H9 (cell line): ENCODE data around the gene PTCH1. TPM values are rescaled to one million over a fixed set of nuclear protein-coding genes. Genes with fewer than 3 reads are reported as not detected.
A peak's percentile ranks its signal among the peaks of the same experiment; 100 is the strongest.

Experiments used
- DNase-seq: peaks from one replicate; pipeline ENCODE4 v3.0.0-alpha.2; 2017
- H2AFZ ChIP-seq: one replicate; pipeline ENCODE4 v1.6.1; 2013; ENCODE audit warnings: mild to moderate bottlenecking, low read length, control low read depth, moderate library complexity
- H2AK5ac ChIP-seq: 2 replicates; pipeline ENCODE4 v1.6.1; 2013; ENCODE audit warnings: low read length, control low read depth, mixed read lengths; ENCODE audit not compliant: insufficient read length
- H2BK120ac ChIP-seq: one replicate; pipeline ENCODE4 v1.6.1; 2013; ENCODE audit warnings: low read depth, mild to moderate bottlenecking, low read length, control low read depth, inconsistent platforms; ENCODE audit not compliant: poor library complexity, severe bottlenecking
- H2BK12ac ChIP-seq: 2 replicates; pipeline ENCODE4 v1.6.1; 2013; ENCODE audit warnings: low read length, control low read depth, mixed read lengths, low read depth; ENCODE audit not compliant: insufficient read length
- H2BK15ac ChIP-seq: 2 replicates; pipeline ENCODE4 v1.6.1; 2013; ENCODE audit warnings: low read depth, low read length, control low read depth
- H2BK20ac ChIP-seq: one replicate; pipeline ENCODE4 v1.6.1; 2013; ENCODE audit warnings: low read depth, mild to moderate bottlenecking, low read length, control low read depth, inconsistent platforms; ENCODE audit not compliant: poor library complexity, severe bottlenecking
- H2BK5ac ChIP-seq: 2 replicates; pipeline ENCODE4 v1.6.1; 2013; ENCODE audit warnings: low read length, control low read depth, mixed read lengths; ENCODE audit not compliant: insufficient read length
- H3K14ac ChIP-seq: 2 replicates; pipeline ENCODE4 v1.6.1; 2013; ENCODE audit warnings: low read length, control low read depth; ENCODE audit not compliant: insufficient read depth
- H3K18ac ChIP-seq: 2 replicates; pipeline ENCODE4 v1.6.1; 2013; ENCODE audit warnings: low read depth, mild to moderate bottlenecking, mixed read lengths, low read length, control low read depth; ENCODE audit not compliant: insufficient read length
- H3K23ac ChIP-seq: 2 replicates; pipeline ENCODE4 v1.6.1; 2013; ENCODE audit warnings: low read length, control low read depth, mixed read lengths, low read depth; ENCODE audit not compliant: insufficient read length
- H3K23me2 ChIP-seq: 2 replicates; pipeline ENCODE4 v1.6.1; 2013; ENCODE audit warnings: low read depth, mild to moderate bottlenecking, mixed read lengths, low read length, control low read depth; ENCODE audit not compliant: insufficient read length, poor library complexity, severe bottlenecking
- H3K27ac ChIP-seq: 2 replicates; pipeline ENCODE4 v1.5.1; 2013; ENCODE audit warnings: low read length, control low read depth, mixed read lengths, low read depth; ENCODE audit not compliant: insufficient read length
- H3K27me3 ChIP-seq: 2 replicates; pipeline ENCODE4 v1.6.1; 2013; ENCODE audit warnings: low read length, control low read depth, inconsistent platforms; ENCODE audit not compliant: insufficient read depth
- H3K4ac ChIP-seq: 2 replicates; pipeline ENCODE4 v1.6.1; 2013; ENCODE audit warnings: low read depth, mild to moderate bottlenecking, control low read depth, inconsistent platforms, low read length, moderate library complexity
- H3K4me1 ChIP-seq: 2 replicates; pipeline ENCODE4 v1.6.1; 2013; ENCODE audit warnings: low read length, control low read depth, inconsistent platforms; ENCODE audit not compliant: insufficient read depth
- H3K4me2 ChIP-seq: 2 replicates; pipeline ENCODE4 v1.6.1; 2013; ENCODE audit warnings: low read length, control low read depth, mixed read lengths; ENCODE audit not compliant: insufficient read length, insufficient read depth
- H3K56ac ChIP-seq: 2 replicates; pipeline ENCODE4 v1.6.1; 2013; ENCODE audit warnings: low read depth, mild to moderate bottlenecking, mixed read lengths, low read length, control low read depth; ENCODE audit not compliant: insufficient read length
- H3K79me1 ChIP-seq: 2 replicates; pipeline ENCODE4 v1.6.1; 2013; ENCODE audit warnings: low read depth, mild to moderate bottlenecking, moderate library complexity, low read length, control low read depth, inconsistent platforms; ENCODE audit not compliant: insufficient read depth, poor library complexity, severe bottlenecking
- H3K79me2 ChIP-seq: 2 replicates; pipeline ENCODE4 v1.6.1; 2013; ENCODE audit warnings: low read length, control low read depth, inconsistent platforms; ENCODE audit not compliant: insufficient read depth
- H3K9ac ChIP-seq: 2 replicates; pipeline ENCODE4 v1.6.1; 2013; ENCODE audit warnings: low read length, control low read depth, mixed read lengths; ENCODE audit not compliant: insufficient read length; ENCODE audit errors: extremely low read depth
- H3K9me3 ChIP-seq: one replicate; pipeline ENCODE4 v1.6.1; 2013; ENCODE audit warnings: low read depth, low read length, inconsistent platforms; ENCODE audit not compliant: control insufficient read depth
- H3T11ph ChIP-seq: one replicate; pipeline ENCODE4 v1.6.1; 2013; ENCODE audit warnings: mild to moderate bottlenecking, low read length, control low read depth, inconsistent platforms
- H4K20me1 ChIP-seq: one replicate; pipeline ENCODE4 v1.6.1; 2013; ENCODE audit not compliant: control insufficient read depth, insufficient read length, insufficient read depth
- H4K5ac ChIP-seq: 2 replicates; pipeline ENCODE4 v1.6.1; 2013; ENCODE audit warnings: low read depth, mild to moderate bottlenecking, mixed read lengths, low read length, control low read depth; ENCODE audit not compliant: insufficient read length
- H4K8ac ChIP-seq: replicated peaks from 2 replicates; pipeline ENCODE4 v1.6.1; 2013; ENCODE audit warnings: low read length, control low read depth, mixed read lengths, low read depth; ENCODE audit not compliant: insufficient read length
- H4K91ac ChIP-seq: 2 replicates; pipeline ENCODE4 v1.6.1; 2013; ENCODE audit warnings: low read depth, mild to moderate bottlenecking, moderate library complexity, mixed read lengths, low read length, control low read depth; ENCODE audit not compliant: insufficient read length
- H3K27ac Mint-ChIP-seq, 3 experiments: 2 replicates in 2 of 3; 3 replicates in 1 of 3; pipeline ENCODE4 v1.8.0; 2020 to 2021; ENCODE audit warnings: mixed read lengths in 3 of 3, mild to moderate bottlenecking in 1 of 3, moderate library complexity in 1 of 3
- H3K27me3 Mint-ChIP-seq: 2 replicates; pipeline ENCODE4 v1.8.0; 2021; ENCODE audit warnings: low read depth, mild to moderate bottlenecking, moderate library complexity, mixed read lengths
- H3K36me3 Mint-ChIP-seq, 3 experiments: 2 replicates in 2 of 3; 3 replicates in 1 of 3; pipeline ENCODE4 v1.8.0; 2020 to 2021; ENCODE audit warnings: low read depth in 3 of 3, mixed read lengths in 3 of 3; ENCODE audit not compliant: insufficient read depth in 1 of 3
- H3K4me1 Mint-ChIP-seq, 2 experiments: 2 replicates each; pipeline ENCODE4 v1.8.0; 2020; ENCODE audit warnings: mixed read lengths in 2 of 2
- H3K4me3 Mint-ChIP-seq, 2 experiments: 2 replicates in 1 of 2; 3 replicates in 1 of 2; pipeline ENCODE4 v1.8.0; 2020 to 2021; ENCODE audit warnings: mild to moderate bottlenecking in 2 of 2, mixed read lengths in 2 of 2, moderate library complexity in 1 of 2
- H3K9me3 Mint-ChIP-seq, 2 experiments: 2 replicates in 1 of 2; 3 replicates in 1 of 2; pipeline ENCODE4 v1.8.0; 2020; ENCODE audit warnings: mild to moderate bottlenecking in 2 of 2, mixed read lengths in 2 of 2, moderate library complexity in 1 of 2
- WGBS: extraction: QIAGEN DNeasy Blood & Tissue Kit; methylation state at CpG from one replicate; pipeline ENCODE4 v1.1.7; 2013; ENCODE audit warnings: missing lambda C conversion rate, low lambda C conversion rate, mixed read lengths; ENCODE audit not compliant: insufficient read length; ENCODE audit errors: extremely low coverage; 5-methylcytosine and 5-hydroxymethylcytosine counted together
- total RNA-seq: library from RNA; stranded (reverse); gene quantifications from 2 replicates; pipeline ENCODE4 v1.2.1, GENCODE V29; 2021
- TF ChIP-seq, protein P1 (sequence below): fragments of 200-600 bp; sonication (generic); conservative IDR thresholded peaks from 3 replicates; pipeline ENCODE4 v1.8.0; 2021; ENCODE audit warnings: antibody characterized with exemption, mild to moderate bottlenecking

The PTCH1 gene
- total RNA-seq, 1 experiment from 2014 or later: 9.1 TPM

DNA sequence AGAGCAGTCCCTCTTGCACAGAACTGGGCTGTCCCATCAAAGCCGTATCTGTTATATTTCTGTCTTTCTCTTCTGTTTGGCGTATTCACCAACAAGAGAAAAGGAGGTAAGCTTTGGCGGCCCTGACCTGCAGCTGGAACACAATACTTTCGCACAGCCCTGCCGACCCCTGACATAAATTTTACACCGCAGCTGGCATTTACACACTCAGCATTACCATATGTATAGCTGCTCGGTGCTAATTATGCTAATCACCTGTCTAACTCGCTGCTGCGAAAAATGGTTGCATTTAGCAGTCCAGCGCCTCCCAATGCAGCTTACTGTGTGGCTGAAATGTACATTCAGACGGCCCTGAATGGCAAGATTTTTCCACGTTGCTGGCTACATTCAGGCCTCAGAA is 20.8 kb downstream of the PTCH1 start:
- H3K27ac ChIP-seq: no peak overlapping the region
- no peak overlapping the region for H3K4ac ChIP-seq
- H2BK5ac ChIP-seq: no peak overlapping the region
- H2AFZ ChIP-seq: no peak overlapping the region
- no peaks in the 10 kb centered on the region for H3K27me3 ChIP-seq
- H3K27ac Mint-ChIP-seq: peak overlapping the region in 2 of 3 experiments; percentile 33 to 52; a peak in 3 of 7 replicates
- H2BK12ac ChIP-seq: no peak overlapping the region
- peak overlapping the region in 1 of 2 experiments; percentile 35; a peak in 1 of 5 replicates for H3K4me3 Mint-ChIP-seq
- no peak overlapping the region for H2BK120ac ChIP-seq
- H3T11ph ChIP-seq: no peak overlapping the region
- peaks cover 4% of the 10 kb centered on the region for H3K27me3 Mint-ChIP-seq
- H4K20me1 ChIP-seq: no peaks in the 10 kb centered on the region
- no peak overlapping the region for H4K91ac ChIP-seq
- peaks cover 21% of the 10 kb centered on the region for H3K4me1 ChIP-seq
- peak overlapping the region; percentile 26 for H3K4me2 ChIP-seq
- no peak for DNase-seq
- no peak overlapping the region for H2BK15ac ChIP-seq
- no peak overlapping the region for H3K18ac ChIP-seq
- H2BK20ac ChIP-seq: no peak overlapping the region
- no peak overlapping the region for H3K9ac ChIP-seq
- no peak overlapping the region for H3K23ac ChIP-seq
- no peak overlapping the region for H3K56ac ChIP-seq
- no peaks in the 10 kb centered on the region for H3K9me3 Mint-ChIP-seq
- H3K79me2 ChIP-seq: peaks cover 3% of the 10 kb centered on the region; the same call in 1 of the 2 replicates
- H3K23me2 ChIP-seq: no peaks in the 10 kb centered on the region
- H3K4me1 Mint-ChIP-seq: peaks cover 53 to 57% of the 10 kb centered on the region in 2 experiments
- H2AK5ac ChIP-seq: no peak overlapping the region
- H3K79me1 ChIP-seq: no peaks in the 10 kb centered on the region
- H3K14ac ChIP-seq: no peak overlapping the region
- H3K36me3 Mint-ChIP-seq: peaks cover 0 to 4% (median 0%) of the 10 kb centered on the region in 3 experiments; a peak in 2 of 7 replicates
- no peaks in the 10 kb centered on the region for H3K9me3 ChIP-seq
- no CpG with 5 or more reads among the region's 12 CpGs for WGBS
- TF ChIP-seq, protein P1, sequence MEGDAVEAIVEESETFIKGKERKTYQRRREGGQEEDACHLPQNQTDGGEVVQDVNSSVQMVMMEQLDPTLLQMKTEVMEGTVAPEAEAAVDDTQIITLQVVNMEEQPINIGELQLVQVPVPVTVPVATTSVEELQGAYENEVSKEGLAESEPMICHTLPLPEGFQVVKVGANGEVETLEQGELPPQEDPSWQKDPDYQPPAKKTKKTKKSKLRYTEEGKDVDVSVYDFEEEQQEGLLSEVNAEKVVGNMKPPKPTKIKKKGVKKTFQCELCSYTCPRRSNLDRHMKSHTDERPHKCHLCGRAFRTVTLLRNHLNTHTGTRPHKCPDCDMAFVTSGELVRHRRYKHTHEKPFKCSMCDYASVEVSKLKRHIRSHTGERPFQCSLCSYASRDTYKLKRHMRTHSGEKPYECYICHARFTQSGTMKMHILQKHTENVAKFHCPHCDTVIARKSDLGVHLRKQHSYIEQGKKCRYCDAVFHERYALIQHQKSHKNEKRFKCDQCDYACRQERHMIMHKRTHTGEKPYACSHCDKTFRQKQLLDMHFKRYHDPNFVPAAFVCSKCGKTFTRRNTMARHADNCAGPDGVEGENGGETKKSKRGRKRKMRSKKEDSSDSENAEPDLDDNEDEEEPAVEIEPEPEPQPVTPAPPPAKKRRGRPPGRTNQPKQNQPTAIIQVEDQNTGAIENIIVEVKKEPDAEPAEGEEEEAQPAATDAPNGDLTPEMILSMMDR: no peak
- no peak overlapping the region for H4K5ac ChIP-seq
- H4K8ac ChIP-seq: no peak overlapping the region
